ENCODE results near the gene TOGARAM1.

GRCh38 chr14:45112896-45113781 is 151.1 kb downstream of the TOGARAM1 start:
- TF ChIP-seq SUZ12 (IDR thresholded peaks at IDR 0.05) = no peak
- TF ChIP-seq SP1 (IDR thresholded peaks at IDR 0.05) = no peak
- no peak for TF ChIP-seq FOXK2 (IDR thresholded peaks at IDR 0.05)
- no peak for TF ChIP-seq L3MBTL2 (conservative IDR thresholded peaks at IDR 0.05)
- TF ChIP-seq BHLHE40 (IDR thresholded peaks at IDR 0.05; ENCODE audit: borderline replicate concordance) = no peak
- TF ChIP-seq ELF4 (IDR thresholded peaks at IDR 0.05) = no peak
- no peak for TF ChIP-seq FOXM1 (IDR thresholded peaks at IDR 0.05; ENCODE audit: borderline replicate concordance)
- no peak for TF ChIP-seq HDGF (IDR thresholded peaks at IDR 0.05; ENCODE audit: borderline replicate concordance)
- no peak for TF ChIP-seq ZNF384 (IDR thresholded peaks at IDR 0.05)
- TF ChIP-seq ARNT (IDR thresholded peaks at IDR 0.05) = no peak
- TF ChIP-seq FOXA1 (IDR thresholded peaks at IDR 0.05) = no peak
- no peak for TF ChIP-seq TARDBP (IDR thresholded peaks at IDR 0.05)
